Heart left ventricle (tissue), 16 donors: Measurements from ENCODE around the gene EID1. TPM values are rescaled to one million over a fixed set of nuclear protein-coding genes. Genes with fewer than 3 reads are reported as not detected.
A peak's percentile ranks its signal among the peaks of the same experiment; 100 is the strongest.

ENCODE experiments used
- ATAC-seq, 4 donors: fragments of 200-7000 bp; cut with Tn5 transposase; one replicate each; pipeline ENCODE4 v1.9.1; 2020 to 2022; ENCODE audit warnings: moderate library complexity in 4 of 4, mild to moderate bottlenecking in 3 of 4, moderate number of reproducible peaks in 1 of 4
- DNase-seq, 5 donors: peaks; one replicate each; pipeline ENCODE4 v3.0.0-alpha.2; 2020
- H3K27ac ChIP-seq, 12 donors: fragments of 200-600 bp; sonication (generic) in 4 of 12; one replicate each; pipeline versions ENCODE4 v1.5.0 to v1.8.0; 2016 to 2022; ENCODE audit warnings: mild to moderate bottlenecking in 2 of 12
- H3K27me3 ChIP-seq, 9 donors: fragments of 200-600 bp; sonication (generic) in 2 of 9; one replicate each; pipeline versions ENCODE4 v1.5.1 to v1.8.0; 2016 to 2022; ENCODE audit warnings: mild to moderate bottlenecking in 3 of 9
- H3K36me3 ChIP-seq, 9 donors: fragments of 200-600 bp; sonication (generic) in 2 of 9; one replicate each; pipeline versions ENCODE4 v1.5.0 to v1.8.0; 2018 to 2022; ENCODE audit warnings: mild to moderate bottlenecking in 2 of 9
- H3K4me1 ChIP-seq, 12 donors: fragments of 200-600 bp; sonication (generic) in 4 of 12; one replicate each; pipeline versions ENCODE4 v1.5.0 to v1.8.0; 2016 to 2022; ENCODE audit warnings: mild to moderate bottlenecking in 3 of 12
- H3K4me3 ChIP-seq, 12 donors: fragments of 200-600 bp; sonication (generic) in 4 of 12; one replicate each; pipeline versions ENCODE4 v1.5.0 to v1.8.0; 2017 to 2022; ENCODE audit warnings: mild to moderate bottlenecking in 9 of 12, moderate library complexity in 4 of 12
- H3K9me3 ChIP-seq, 12 donors: fragments of 200-600 bp; sonication (generic) in 4 of 12; one replicate each; pipeline versions ENCODE4 v1.5.0 to v1.8.0; 2016 to 2022; ENCODE audit warnings: mild to moderate bottlenecking in 1 of 12
- POLR2A ChIP-seq, 2 donors: fragments of 450-650 bp; IDR thresholded peaks; one replicate each; pipeline ENCODE4 v1.6.1; 2017; ENCODE audit warnings: antibody characterized with exemption in 2 of 2, mild to moderate bottlenecking in 2 of 2, moderate library complexity in 2 of 2
- WGBS, 4 donors: extraction: QIAGEN DNeasy Blood & Tissue Kit in 2 of 4; methylation state at CpG; one replicate each; pipeline versions ENCODE4 v1.1.5 to v1.1.7; 2013 to 2018; 5-methylcytosine and 5-hydroxymethylcytosine counted together
- intact Hi-C, 10 donors: fragments of 100-400 bp; cut with DNase I; formaldehyde crosslinking; loops; one replicate each; pipeline versions ENCODE4 v1.11.1 to v1.14.2; 2022
- long read RNA-seq, 3 donors: library from polyadenylated mRNA; unstranded; transcript quantifications; one replicate each; pipeline ENCODE4 v2.0.0, GENCODE V29; 2020 to 2021
- polyA plus RNA-seq, 2 donors: library from polyadenylated mRNA; stranded (reverse); fragments of 200-250 nt; gene quantifications; one replicate each; pipeline ENCODE4 v1.2.3, GENCODE V29; 2013
- total RNA-seq, 9 donors: library from RNA; depleted of rRNA in 2 of 9; stranded (reverse); fragments of >200 nt in 2 of 9; fragmentation: NEBNext Ultra II Directional in 3 of 9; extraction: Animal tissue kit (Norgen Biotek cat#: 25700) in 3 of 9; gene quantifications; one replicate each; pipeline versions ENCODE4 v1.1.0 to v1.2.4, GENCODE V29; 2016 to 2023
- TF ChIP-seq, protein P1 (sequence below), 12 donors: fragments of 200-600 bp; sonication (generic) in 4 of 12; IDR thresholded peaks; one replicate each; pipeline versions ENCODE4 v1.5.0 to v1.8.0; 2018 to 2022; ENCODE audit warnings: antibody characterized with exemption in 12 of 12, mild to moderate bottlenecking in 5 of 12
- donor health status: ischemic (EF 13 %, LVEDD 7.1; RV severe dilation, severe dysfunction).
- donor health status: healthy with polysubstance abuse.
- donor health status: DM: no; HTN: yes; CAD: no.
- donor health status: DM: no; HTN: no; CAD: no.
- donor health status: ischemic (EF 25% LVEDD 6.9; RV normal size, moderate dysfunction).
- donor health status: ischemic (EF 25% LVEDD 5.7; RV mildly dilated, moderate dysfunction).
- donor health status: healthy.
- donor health status: DM: yes; HTN: yes; CAD: no.
- donor health status: ischemic (EF 35%, LVEDD 5.7; RV mildly dilated, moderate dysfunction).
- donor health status: nonischemic (EF 11% LVEDD 7.7; RV severe dilation, severe dysfunction).
- donor health status: DM: yes; HTN: yes; CAD: no.
- donor health status: PGD.
- donor health status: ischemic (EF 29% LVEDD 5.4; RV normal size, mild dysfunction).
- donor health status: nonischemic (EF 23%, LVEDD 6.1; RV moderate dilation, normal function).

Gene EID1, protein sequence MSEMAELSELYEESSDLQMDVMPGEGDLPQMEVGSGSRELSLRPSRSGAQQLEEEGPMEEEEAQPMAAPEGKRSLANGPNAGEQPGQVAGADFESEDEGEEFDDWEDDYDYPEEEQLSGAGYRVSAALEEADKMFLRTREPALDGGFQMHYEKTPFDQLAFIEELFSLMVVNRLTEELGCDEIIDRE
- total RNA-seq = 100 to 1,000 TPM; 169 to 393 (median 224) TPM
- 100 to 1,000 TPM; 161 to 198 TPM for polyA plus RNA-seq
- long read RNA-seq, donor 1, transcript EID1-201 (1 exons, 2,298 nt) = major isoform, 426 of 426 reads
- long read RNA-seq, donor 1, partial matches to known transcripts = 0 of 426 reads
- long read RNA-seq, donor 1, other reads (novel, unspliced or antisense) = 0 of 426 reads
- long read RNA-seq, donor 2, transcript EID1-201 (1 exons, 2,298 nt) = major isoform, 985 of 985 reads
- long read RNA-seq, donor 2, partial matches to known transcripts = 0 of 985 reads
- long read RNA-seq, donor 2, other reads (novel, unspliced or antisense) = 0 of 985 reads
- long read RNA-seq, donor 3, transcript EID1-201 (1 exons, 2,298 nt) = major isoform, 303 of 303 reads
- long read RNA-seq, donor 3, partial matches to known transcripts = 0 of 303 reads
- long read RNA-seq, donor 3, other reads (novel, unspliced or antisense) = 0 of 303 reads

DNA sequence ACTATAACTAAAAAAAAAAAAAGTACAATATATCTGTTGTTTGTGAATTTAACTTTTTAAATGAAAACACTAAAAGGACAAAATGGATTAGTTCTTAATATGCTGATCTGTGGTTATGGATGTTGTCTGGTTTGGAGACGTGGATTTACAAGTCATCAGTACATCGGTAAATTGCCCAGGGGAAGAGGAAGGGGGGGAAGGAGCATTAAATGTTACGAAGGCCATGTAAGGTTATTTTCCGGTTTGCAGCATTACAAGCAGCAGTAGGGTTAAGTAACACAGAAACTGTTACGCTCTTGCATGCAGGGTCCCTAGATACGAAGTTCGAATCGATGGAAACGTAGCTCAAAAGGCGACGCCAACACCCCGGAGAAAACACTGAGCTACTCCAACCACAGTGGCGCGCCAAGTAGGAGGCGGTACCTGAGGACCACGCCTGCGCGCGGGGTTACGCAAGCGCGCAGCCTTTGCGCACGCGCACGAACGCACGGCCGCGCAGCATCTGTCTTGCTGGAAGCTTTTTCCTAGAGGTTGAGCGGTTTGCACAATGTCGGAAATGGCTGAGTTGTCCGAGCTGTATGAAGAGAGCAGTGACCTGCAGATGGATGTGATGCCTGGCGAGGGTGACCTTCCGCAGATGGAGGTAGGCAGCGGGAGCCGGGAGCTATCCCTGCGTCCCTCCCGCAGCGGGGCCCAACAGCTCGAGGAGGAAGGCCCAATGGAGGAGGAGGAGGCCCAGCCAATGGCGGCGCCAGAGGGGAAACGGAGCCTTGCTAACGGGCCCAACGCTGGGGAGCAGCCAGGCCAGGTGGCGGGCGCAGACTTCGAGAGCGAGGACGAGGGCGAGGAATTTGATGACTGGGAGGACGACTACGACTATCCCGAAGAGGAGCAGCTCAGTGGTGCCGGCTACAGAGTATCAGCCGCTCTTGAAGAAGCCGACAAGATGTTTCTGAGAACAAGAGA lies at the start of gene EID1:
EID1 (plus strand) TSS at position 505 of the 966 bp plus-strand sequence; CDS start at position 548, 43 bp downstream.
- Histone ChIP-seq H3K4me3 (peak within 1 kb of the TSS; percentile 56 to 94 (median 74)), H3K27me3 (no peaks in the 10 kb centered on the region), H3K9me3 (no peaks in the 10 kb centered on the region), H3K36me3 (peaks cover 0 to 9% (median 0%) of the 10 kb centered on the region in 9 donors), H3K27ac (peak within 1 kb of the TSS; percentile 51 to 96 (median 90)), H3K4me1 (peaks cover 0 to 25% (median 16%) of the 10 kb centered on the region in 12 donors)
- DNase-seq = peak; percentile 91 to 96 (median 93)
- intact Hi-C loops = loop anchor here in 8 of 10 donors (2.0 to 10.0 kb wide), 8 partner anchors 84 to 1124 kb away; partner anchors contain the start of genes SHC4 (in 7 of the 8), FGF7 (in 2 of the 8) and COPS2 (in 1 of the 8)
- peak; percentile 99 to 100 (median 100) for ATAC-seq
- WGBS, 4 donors = 0 to 1% (median 0%) methylated on average over 37 to 58 of the region's 58 CpGs
- TF ChIP-seq, protein P1, sequence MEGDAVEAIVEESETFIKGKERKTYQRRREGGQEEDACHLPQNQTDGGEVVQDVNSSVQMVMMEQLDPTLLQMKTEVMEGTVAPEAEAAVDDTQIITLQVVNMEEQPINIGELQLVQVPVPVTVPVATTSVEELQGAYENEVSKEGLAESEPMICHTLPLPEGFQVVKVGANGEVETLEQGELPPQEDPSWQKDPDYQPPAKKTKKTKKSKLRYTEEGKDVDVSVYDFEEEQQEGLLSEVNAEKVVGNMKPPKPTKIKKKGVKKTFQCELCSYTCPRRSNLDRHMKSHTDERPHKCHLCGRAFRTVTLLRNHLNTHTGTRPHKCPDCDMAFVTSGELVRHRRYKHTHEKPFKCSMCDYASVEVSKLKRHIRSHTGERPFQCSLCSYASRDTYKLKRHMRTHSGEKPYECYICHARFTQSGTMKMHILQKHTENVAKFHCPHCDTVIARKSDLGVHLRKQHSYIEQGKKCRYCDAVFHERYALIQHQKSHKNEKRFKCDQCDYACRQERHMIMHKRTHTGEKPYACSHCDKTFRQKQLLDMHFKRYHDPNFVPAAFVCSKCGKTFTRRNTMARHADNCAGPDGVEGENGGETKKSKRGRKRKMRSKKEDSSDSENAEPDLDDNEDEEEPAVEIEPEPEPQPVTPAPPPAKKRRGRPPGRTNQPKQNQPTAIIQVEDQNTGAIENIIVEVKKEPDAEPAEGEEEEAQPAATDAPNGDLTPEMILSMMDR (IDR thresholded peaks at IDR 0.05) = peak in 2 of 12 donors; percentile 8 to 29
- peak in 1 of 2 donors; percentile 77 for TF ChIP-seq POLR2A (IDR thresholded peaks at IDR 0.05)

DNA sequence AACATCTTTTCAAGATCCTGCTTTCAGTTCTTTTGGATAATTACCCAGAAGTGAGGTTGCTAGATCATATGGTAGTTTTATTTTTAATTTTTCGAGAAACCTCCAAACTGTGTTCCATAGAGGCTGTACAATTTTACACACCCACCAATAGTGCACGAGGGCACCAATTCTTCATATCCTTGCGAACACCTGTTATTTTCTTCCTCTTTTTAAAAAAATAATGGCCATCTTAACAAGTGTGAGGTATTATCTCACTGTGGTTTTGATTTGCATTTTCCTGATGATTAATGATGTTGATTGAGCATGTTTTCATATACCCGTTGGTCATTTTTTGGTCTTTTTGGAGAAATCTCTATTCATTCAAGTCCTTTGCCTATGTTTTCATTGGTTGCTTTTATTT lies 49.5 kb upstream of the EID1 start:
- H3K4me1 ChIP-seq = no peaks in the 10 kb centered on the region
- H3K27me3 ChIP-seq = no peaks in the 10 kb centered on the region
- 80 to 87% (median 81%) methylated on average over 4 of the region's 4 CpGs for WGBS, 4 donors
- ATAC-seq (no peak), DNase-seq (no peak)
- no peak overlapping the region for H3K4me3 ChIP-seq
- no peak for TF ChIP-seq POLR2A (IDR thresholded peaks at IDR 0.05)
- TF ChIP-seq, protein P1 (IDR thresholded peaks at IDR 0.05) = no peak
- intact Hi-C loops = no loop called here
- peaks cover 0 to 17% (median 11%) of the 10 kb centered on the region in 12 donors for H3K9me3 ChIP-seq
- no peaks in the 10 kb centered on the region for H3K36me3 ChIP-seq
- H3K27ac ChIP-seq = no peak overlapping the region

DNA sequence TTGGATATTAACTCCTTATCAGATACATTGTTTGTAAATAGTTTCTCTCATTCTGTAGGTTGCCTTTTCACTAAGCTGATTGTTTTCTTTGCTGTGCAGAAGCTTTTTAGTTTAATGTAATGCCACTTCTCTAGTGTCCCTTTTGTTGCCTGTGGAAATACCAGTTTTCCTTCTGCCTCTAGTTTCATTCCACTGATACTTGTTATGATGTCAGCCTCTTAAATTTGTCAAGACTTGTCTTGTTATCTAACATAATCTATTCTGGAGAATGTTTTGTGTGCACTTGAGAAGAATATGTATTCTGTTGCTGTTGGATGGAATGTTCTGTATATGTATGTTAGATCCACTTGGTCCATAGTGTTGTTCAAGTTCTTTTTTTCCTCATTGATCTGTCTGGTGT lies 49.0 kb upstream of the EID1 start:
- H3K27ac ChIP-seq = no peak overlapping the region
- no peaks in the 10 kb centered on the region for H3K27me3 ChIP-seq
- no peak for DNase-seq
- intact Hi-C loops = no loop called here
- no peak overlapping the region for H3K4me3 ChIP-seq
- TF ChIP-seq, protein P1 (IDR thresholded peaks at IDR 0.05) = no peak
- TF ChIP-seq POLR2A (IDR thresholded peaks at IDR 0.05) = no peak
- no peaks in the 10 kb centered on the region for H3K36me3 ChIP-seq
- no peak for ATAC-seq
- H3K4me1 ChIP-seq = no peaks in the 10 kb centered on the region
- peaks cover 0 to 21% (median 11%) of the 10 kb centered on the region in 12 donors for H3K9me3 ChIP-seq
